SIG-M5 treated with dmso at 0.1 percent for 504 hours (cell line): Measurements from ENCODE around the gene RFX6.

Experiments
- DNase-seq: peaks from one replicate; lab custom pipeline; 2025; ENCODE audit not compliant: unreplicated experiment; lab: John Stamatoyannopoulos, UW

RFX6 gene

DNA sequence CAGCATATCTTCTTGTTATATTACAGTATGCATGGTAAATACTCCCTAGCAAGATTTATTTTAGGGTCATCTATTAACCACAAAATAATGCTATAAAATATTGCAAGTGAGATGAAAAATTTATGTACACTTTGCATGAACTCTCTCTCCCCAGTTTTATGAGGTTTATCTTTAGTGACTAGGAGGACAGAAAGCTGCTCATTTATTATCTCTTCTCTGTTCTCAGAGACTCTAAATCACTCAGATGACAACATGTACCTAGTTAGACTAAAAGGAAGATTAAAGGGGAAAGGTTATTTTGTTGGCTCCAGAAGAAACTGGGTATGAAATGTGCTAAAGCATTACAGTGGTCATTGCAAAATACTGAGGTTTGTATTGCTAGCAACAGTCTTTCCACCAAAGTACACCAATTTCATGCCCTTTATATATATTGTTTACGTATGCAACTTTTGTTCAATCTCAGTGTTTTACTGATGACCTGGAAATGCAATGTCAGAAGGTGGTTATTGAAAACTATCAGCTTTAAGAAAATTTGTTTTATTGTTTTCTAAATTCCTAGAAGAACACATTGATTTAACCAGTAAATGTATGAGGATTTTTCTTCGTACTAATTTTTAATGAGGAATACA, 11.8 kb downstream of the RFX6 start:
- no peak for DNase-seq

DNA sequence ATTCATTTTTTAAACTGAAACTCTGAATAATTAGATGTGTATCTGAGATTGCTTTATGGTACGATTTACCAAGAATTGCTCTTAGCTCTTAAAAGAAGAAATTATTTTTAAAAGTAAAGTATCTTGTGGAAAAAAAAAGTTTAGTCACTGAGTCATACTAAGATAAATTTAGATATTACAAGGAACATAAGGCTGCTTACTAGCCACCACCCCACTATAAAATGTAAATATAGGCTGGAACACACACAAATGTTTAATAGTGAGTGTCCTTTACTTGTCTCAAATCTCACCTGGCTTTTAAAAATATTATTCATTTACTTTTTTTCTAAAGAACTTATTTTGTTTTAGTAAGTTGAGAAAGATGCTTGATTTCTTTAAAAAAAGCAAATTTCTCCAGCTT, 17.6 kb downstream of the RFX6 start:
- no peak for DNase-seq

- no peak for DNase-seq
These were observed 18.9 kb downstream of the RFX6 start for GRCh38 chr6:116895935-116896334.

- no peak for DNase-seq
These were observed 25.6 kb downstream of the RFX6 start for GRCh38 chr6:116902634-116903033.

DNA sequence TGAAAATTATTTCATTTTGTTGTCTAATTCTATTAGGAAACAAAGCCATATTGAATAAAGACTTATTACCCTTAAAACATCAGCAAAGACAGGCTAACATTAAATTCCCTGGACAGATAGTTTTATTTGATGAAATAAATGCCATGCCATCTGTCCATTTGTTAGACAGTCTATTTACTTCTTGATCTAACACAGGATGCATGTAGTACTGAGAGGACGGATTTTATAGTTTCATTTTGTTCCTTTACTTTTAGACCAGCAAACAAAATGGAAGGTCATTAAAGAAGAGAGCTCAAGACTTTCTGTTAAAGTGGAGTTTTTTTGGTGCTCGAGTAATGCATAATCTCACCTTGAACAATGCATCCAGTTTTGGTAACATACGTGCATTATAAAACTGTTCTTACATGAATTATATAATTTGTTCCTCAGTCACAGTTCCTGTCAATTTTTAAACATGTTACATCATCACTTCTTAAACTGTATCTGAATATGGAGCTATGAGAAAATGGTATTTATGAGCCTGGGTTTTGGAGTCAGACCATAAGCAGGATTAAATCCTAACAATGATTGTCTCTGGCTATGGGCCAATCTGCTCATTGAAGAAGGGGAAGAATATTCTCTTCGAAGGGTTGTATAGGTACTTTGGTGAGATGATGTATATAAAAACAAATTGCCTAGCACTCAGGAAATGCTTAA, 46.0 kb downstream of the RFX6 start:
- DNase-seq: no peak

GRCh38 chr6:116924245-116924644, 47.2 kb downstream of the RFX6 start:
- no peak for DNase-seq

DNA sequence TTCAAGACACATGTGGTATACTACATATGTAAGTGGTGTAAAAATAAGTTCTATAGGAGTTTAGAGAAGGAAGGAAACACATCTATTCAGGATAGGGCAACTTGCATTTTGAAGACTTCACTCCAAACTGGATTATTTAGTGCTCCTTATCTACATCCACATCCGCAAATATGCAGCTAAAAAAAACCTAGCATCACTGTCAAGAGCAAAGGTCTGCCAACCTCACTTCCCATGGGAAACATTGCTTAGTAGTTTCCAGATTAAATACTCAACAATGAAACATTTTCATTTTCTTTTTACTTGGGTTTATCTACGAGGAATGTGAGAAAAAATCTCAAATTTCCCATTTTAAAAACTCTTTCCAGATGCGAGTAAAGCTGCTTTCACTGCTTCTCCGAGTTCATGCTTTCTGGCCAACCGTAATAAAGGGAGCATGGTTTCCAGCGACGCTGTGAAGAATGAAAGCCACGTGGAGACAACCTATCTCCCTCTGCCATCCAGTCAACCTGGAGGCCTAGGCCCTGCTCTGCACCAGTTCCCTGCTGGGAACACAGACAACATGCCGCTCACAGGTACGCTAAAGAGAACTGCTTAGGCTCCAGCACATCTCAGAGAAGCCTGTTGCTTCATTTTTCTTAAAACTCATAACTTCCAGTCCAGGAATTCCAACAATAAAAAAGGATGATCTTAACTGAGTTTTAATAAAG, 48.2 kb downstream of the RFX6 start:
- no peak for DNase-seq

GRCh38 chr6:116928677-116929076, 51.6 kb downstream of the RFX6 start:
- DNase-seq: no peak

DNA sequence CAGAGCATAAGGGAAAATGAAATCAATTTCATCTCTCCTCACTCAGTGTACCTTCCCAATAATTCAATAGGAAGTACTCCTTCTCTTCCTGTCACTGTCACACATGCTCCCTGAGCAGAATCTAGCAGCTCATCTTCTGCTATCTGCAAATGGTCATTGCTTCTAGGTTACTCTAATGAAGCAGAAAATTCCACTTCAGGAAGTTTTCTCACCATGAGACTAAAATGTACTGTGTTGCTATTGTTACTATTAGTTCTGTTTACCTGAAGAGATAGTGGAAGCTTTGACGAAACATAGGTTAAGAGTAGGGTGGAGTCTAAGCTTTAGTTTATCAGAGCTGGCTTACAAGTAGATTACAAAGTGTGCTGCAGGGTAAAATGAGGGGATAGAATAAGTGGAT, 52.8 kb downstream of the RFX6 start:
- DNase-seq: no peak

DNA sequence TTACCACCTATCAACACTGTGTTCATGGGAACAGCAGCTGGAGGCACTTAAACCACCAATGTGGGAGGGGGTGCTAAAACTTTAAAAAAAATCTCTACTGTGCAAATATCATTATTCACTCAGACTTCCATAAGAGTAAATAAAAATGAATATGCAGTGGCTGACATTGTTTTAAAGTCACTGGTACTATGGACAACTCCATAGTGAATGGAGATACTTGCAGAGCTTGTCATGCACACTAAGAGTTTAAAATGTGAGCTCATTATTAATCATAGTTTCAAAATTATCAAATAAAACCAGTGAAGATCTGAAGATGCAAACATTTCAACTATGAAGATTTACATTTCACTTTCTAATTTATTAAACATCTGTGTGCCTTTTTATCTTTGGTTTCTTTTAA, 54.4 kb downstream of the RFX6 start:
- no peak for DNase-seq

DNA sequence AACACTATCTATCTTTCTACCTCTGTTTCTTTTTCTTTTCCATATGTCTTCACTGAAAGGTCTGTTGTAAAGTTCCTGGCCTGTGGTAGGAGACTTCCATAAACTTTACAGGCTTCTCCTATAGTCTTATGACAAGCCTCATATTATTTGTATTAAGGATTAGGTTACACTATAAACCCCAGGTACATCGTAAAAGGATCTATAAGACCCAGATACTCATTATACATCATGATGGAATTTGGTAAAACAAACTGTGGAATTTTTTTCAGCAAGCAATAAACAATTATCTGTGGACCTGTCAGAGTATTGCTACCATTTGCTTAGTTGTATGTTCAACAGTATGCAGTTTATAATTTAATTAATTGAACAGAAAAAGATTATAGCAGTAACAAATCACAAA, 55.5 kb downstream of the RFX6 start:
- no peak for DNase-seq

DNA sequence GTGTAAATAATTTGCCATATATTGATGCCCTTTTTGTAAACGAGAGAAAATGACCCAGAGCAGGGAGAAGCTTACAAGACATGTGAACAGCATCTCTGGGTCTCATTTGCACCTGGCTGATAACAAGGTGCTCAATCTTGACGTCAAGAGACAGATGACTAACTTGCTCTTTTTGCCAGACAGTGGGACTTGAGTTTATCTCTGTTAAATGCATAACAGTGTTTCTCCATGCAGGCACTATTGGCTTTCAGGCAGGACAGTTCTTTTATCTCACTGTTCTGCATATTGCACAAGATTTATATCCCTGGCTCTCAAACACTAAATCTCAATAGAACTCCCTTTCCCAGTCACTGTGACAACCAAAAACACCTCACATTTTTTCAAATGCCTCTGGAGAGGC, 56.4 kb downstream of the RFX6 start:
- no peak for DNase-seq

GRCh38 chr6:116938305-116938704, 61.3 kb downstream of the RFX6 start:
- DNase-seq: no peak

- no peak for DNase-seq
These were observed 64.7 kb downstream of the RFX6 start for GRCh38 chr6:116941727-116942126.

DNA sequence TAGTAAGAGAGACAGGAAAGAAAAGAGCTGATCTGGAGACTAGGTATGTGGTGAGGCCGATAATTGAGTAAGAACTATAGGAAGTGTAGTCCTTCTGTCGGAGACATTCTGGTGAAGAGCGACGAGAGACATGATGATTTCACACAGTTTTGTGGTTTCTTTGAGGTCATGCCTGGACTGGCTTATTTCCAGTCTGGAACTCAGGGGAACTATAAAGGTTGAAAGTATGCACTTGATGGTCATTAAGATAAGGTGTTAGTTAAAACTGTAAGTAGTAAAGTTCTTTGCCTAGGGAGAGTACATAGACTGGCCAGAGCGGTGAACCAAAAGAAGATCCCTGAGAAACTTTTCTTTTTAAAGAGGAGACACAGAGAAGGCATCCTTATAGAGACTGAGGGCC, 68.8 kb downstream of the RFX6 start:
- DNase-seq: no peak

- DNase-seq: no peak
These were observed 71.7 kb downstream of the RFX6 start for GRCh38 chr6:116948533-116949304.

- no peak for DNase-seq
These were observed 72.9 kb downstream of the RFX6 start for GRCh38 chr6:116949964-116950363.

DNA sequence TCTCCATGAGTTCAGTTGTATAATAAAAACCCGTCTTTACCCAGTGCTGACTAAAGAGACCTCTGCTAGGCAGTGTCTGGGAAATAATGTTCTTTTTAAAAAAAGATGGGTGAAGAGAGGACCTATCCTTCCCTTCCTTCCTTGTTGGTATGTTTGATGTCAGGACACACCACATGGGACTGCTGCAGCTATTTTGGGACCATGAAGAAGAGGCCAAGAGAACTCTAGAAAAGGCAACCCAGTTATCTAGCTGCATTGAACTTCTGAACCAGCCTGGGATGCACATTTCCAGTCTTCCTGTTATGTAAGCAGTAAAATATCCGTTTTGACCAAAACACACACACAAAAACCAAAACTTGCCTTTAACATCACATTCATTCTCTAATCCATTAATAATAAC, 77.3 kb downstream of the RFX6 start:
- DNase-seq: no peak

DNA sequence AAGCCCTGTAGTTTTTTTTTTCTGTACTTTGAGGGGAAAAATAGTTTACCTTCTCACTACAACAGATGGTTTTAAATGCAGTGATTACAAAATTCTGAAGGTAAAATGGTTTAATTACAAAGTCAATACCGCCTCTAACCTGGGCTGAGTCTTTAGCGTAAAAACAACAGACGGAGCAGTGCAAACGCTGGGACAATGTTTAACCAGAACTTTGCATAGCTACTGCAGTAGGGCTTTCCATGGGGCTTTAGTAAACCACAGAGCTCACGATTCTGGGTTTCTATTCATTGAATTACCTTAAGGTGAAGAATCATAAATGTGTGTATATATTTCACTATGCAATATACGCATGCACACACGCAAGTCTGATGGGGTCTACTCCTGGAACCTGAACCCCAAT, 77.9 kb downstream of the RFX6 start:
- no peak for DNase-seq

- no peak for DNase-seq
These were observed 78.7 kb downstream of the RFX6 start for GRCh38 chr6:116955773-116956172.

GRCh38 chr6:116963972-116964371, 86.9 kb downstream of the RFX6 start:
- no peak for DNase-seq
